HepG2 (cell line): ENCODE results near the gene APC2. TPM values are rescaled to one million over a fixed set of nuclear protein-coding genes. Genes with fewer than 3 reads are reported as not detected.

ENCODE experiments used
- CCAR2 ChIP-seq: fragments of 200-400 bp; formaldehyde crosslinking; optimal IDR thresholded peaks from 2 replicates; pipeline ENCODE3; 2018; ENCODE audit warnings: low read depth, mild to moderate bottlenecking, low read length, moderate library complexity
- DPF2 ChIP-seq: sonication (generic); formaldehyde crosslinking; IDR thresholded peaks from 2 replicates; pipeline ENCODE4 v1.4.0; 2020; ENCODE audit warnings: mild to moderate bottlenecking, low read depth, missing genetic modification reagents, borderline replicate concordance
- FOXP1 ChIP-seq, 2 experiments: fragments of 450-650 bp in 1 of 2; IDR thresholded peaks; 2 replicates each; pipeline ENCODE4 v1.6.1; 2017 to 2018; ENCODE audit warnings: antibody characterized with exemption in 1 of 2
- GABPA ChIP-seq, 2 experiments: IDR thresholded peaks; 2 replicates each; pipeline ENCODE4 v1.6.1; 2011 to 2016; ENCODE audit warnings: low read depth in 2 of 2, low read length in 1 of 2, missing biosample characterization in 1 of 2, missing genetic modification characterization in 1 of 2
- MED1 ChIP-seq: sonication (generic); formaldehyde crosslinking; IDR thresholded peaks from 2 replicates; pipeline ENCODE4 v1.4.0; 2020; ENCODE audit warnings: missing genetic modification reagents
- MIER2 ChIP-seq: IDR thresholded peaks from 2 replicates; pipeline ENCODE4 v1.6.1; 2016; ENCODE audit warnings: missing biosample characterization, missing genetic modification reagents
- MZF1 ChIP-seq: sonication (generic); formaldehyde crosslinking; IDR thresholded peaks from 2 replicates; pipeline ENCODE4 v1.8.1; 2023; ENCODE audit warnings: mild to moderate bottlenecking, missing genetic modification reagents, borderline replicate concordance
- NFE2L2 ChIP-seq: fragments of 150-350 bp; IDR thresholded peaks from 2 replicates; pipeline ENCODE4 v1.6.1; 2014; ENCODE audit warnings: low read length
- SOX5 ChIP-seq: IDR thresholded peaks from 2 replicates; pipeline ENCODE4 v1.6.1; 2016; ENCODE audit warnings: borderline replicate concordance
- TCF7L2 ChIP-seq: IDR thresholded peaks from 2 replicates; pipeline ENCODE4 v1.6.1; 2011; ENCODE audit warnings: mild to moderate bottlenecking, low read depth, low read length, moderate library complexity
- THAP7 ChIP-seq: sonication (generic); formaldehyde crosslinking; IDR thresholded peaks from 2 replicates; pipeline ENCODE4 v1.8.1; 2023; ENCODE audit warnings: mild to moderate bottlenecking, missing genetic modification reagents
- ZBTB33 ChIP-seq: sonication (generic); formaldehyde crosslinking; IDR thresholded peaks from 2 replicates; pipeline ENCODE4 v1.4.0; 2020; ENCODE audit warnings: missing genetic modification reagents
- ZFP36L1 ChIP-seq: sonication (generic); formaldehyde crosslinking; IDR thresholded peaks from 2 replicates; pipeline ENCODE4 v1.8.0; 2022; ENCODE audit warnings: mild to moderate bottlenecking, missing genetic modification reagents, moderate library complexity
- ZNF766 ChIP-seq: sonication (generic); formaldehyde crosslinking; IDR thresholded peaks from 2 replicates; pipeline ENCODE4 v1.5.0; 2020; ENCODE audit warnings: missing genetic modification reagents, borderline replicate concordance
- polyA plus RNA-seq, 8 experiments: library from polyadenylated mRNA; depleted of rRNA in 3 of 8; stranded (reverse) in 7 of 8; unstranded in 1 of 8; fragments of >200 nt; fragmentation: Illumina TruSeq in 4 of 8; extraction: Trizol in 4 of 8; gene quantifications; 2 replicates each; pipeline versions ENCODE4 v1.2.1 to v1.2.3, GENCODE V29; 2011 to 2016; ENCODE audit warnings: low read depth in 4 of 8, missing spikeins in 1 of 8, mixed read lengths in 1 of 8; ENCODE audit not compliant: insufficient read depth in 1 of 8
- total RNA-seq, 5 experiments: library from RNA; depleted of rRNA; stranded (reverse); fragments of >200 nt; fragmentation: Illumina TruSeq; extraction: Trizol; gene quantifications; 2 replicates each; pipeline ENCODE4 v1.2.3, GENCODE V29; 2016; ENCODE audit warnings: low read depth in 1 of 5
- TF ChIP-seq, protein P1 (sequence below): sonication (generic); formaldehyde crosslinking; IDR thresholded peaks from 2 replicates; pipeline ENCODE4 v1.5.1; 2020; ENCODE audit warnings: mild to moderate bottlenecking, missing genetic modification reagents, moderate library complexity
- TF ChIP-seq, protein P2 (sequence below): IDR thresholded peaks from 2 replicates; pipeline ENCODE4 v1.6.1; 2018; ENCODE audit warnings: missing genetic modification reagents, mild to moderate bottlenecking, missing compliant biosample characterization

APC2 gene
- total and polyA plus RNA-seq, 2 of the 13 experiments (the other 11 are each of a cell fraction or from before 2014, with no cell fraction given), result 0.08 to 0.22 TPM

- TF ChIP-seq THAP7 (CRISPR knock-in tag) (peak; percentile 92), SOX5 (CRISPR knock-in tag) (peak; percentile 51; the same call in 1 of the 2 replicates), ZFP36L1 (peak; percentile 64; the same call in 1 of the 2 replicates), TCF7L2 (no peak), DPF2 (peak; percentile 50; the same call in 1 of the 2 replicates), MZF1 (CRISPR knock-in tag) (0 out of 2 replicates have a peak, but pooled peaks have one; percentile 67), ZNF766 (CRISPR knock-in tag) (peak; percentile 93; the same call in 1 of the 2 replicates), CCAR2 (no peak), MED1 (CRISPR knock-in tag) (peak; percentile 94), GABPA (IDR thresholded peaks at IDR 0.05; ENCODE audit: low read depth, low read length) (peak; percentile 92), GABPA (CRISPR knock-in tag; IDR thresholded peaks at IDR 0.05; ENCODE audit: low read depth) (peak; percentile 96), NFE2L2 (no peak), MIER2 (CRISPR knock-in tag) (peak; percentile 87), FOXP1 (IDR thresholded peaks at IDR 0.05) (no peak), FOXP1 (CRISPR knock-in tag; IDR thresholded peaks at IDR 0.05) (no peak), ZBTB33 (CRISPR knock-in tag) (peak; percentile 90)
- TF ChIP-seq, protein P1, sequence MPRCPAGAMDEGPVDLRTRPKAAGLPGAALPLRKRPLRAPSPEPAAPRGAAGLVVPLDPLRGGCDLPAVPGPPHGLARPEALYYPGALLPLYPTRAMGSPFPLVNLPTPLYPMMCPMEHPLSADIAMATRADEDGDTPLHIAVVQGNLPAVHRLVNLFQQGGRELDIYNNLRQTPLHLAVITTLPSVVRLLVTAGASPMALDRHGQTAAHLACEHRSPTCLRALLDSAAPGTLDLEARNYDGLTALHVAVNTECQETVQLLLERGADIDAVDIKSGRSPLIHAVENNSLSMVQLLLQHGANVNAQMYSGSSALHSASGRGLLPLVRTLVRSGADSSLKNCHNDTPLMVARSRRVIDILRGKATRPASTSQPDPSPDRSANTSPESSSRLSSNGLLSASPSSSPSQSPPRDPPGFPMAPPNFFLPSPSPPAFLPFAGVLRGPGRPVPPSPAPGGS (CRISPR knock-in tag), result peak; percentile 78
- TF ChIP-seq, protein P2, sequence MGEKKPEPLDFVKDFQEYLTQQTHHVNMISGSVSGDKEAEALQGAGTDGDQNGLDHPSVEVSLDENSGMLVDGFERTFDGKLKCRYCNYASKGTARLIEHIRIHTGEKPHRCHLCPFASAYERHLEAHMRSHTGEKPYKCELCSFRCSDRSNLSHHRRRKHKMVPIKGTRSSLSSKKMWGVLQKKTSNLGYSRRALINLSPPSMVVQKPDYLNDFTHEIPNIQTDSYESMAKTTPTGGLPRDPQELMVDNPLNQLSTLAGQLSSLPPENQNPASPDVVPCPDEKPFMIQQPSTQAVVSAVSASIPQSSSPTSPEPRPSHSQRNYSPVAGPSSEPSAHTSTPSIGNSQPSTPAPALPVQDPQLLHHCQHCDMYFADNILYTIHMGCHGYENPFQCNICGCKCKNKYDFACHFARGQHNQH (CRISPR knock-in tag), result peak; percentile 94
These were observed 11.6 kb upstream of the APC2 start, which contains the start of gene RPS15 (continued) for GRCh38 chr19:1438035-1438932.
